ENCODE measurements around the gene ZNF329.

GRCh38 chr19:58108546-58108817 lies 42.1 kb downstream of the ZNF329 start:
- TF ChIP-seq CTCF (conservative IDR thresholded peaks at IDR 0.05) (no peak), EZH2 (IDR thresholded peaks at IDR 0.05; ENCODE audit: low read depth) (no peak)
